Upper lobe of right lung (tissue), 1 donor: ENCODE measurements around the gene ABCC11. TPM values are rescaled to one million over a fixed set of nuclear protein-coding genes. Genes with fewer than 3 reads are reported as not detected.

Experiments
- ATAC-seq: fragments of 200-7000 bp; cut with Tn5 transposase; one replicate; pipeline ENCODE4 v1.9.1; 2020; ENCODE audit warnings: mild to moderate bottlenecking, moderate library complexity
- DNase-seq: peaks from one replicate; pipeline ENCODE4 v3.0.0-alpha.2; 2020
- H3K27ac ChIP-seq: fragments of 200-600 bp; one replicate; pipeline ENCODE4 v1.8.0; 2022
- H3K27me3 ChIP-seq: fragments of 200-600 bp; one replicate; pipeline ENCODE4 v1.8.0; 2022; ENCODE audit warnings: mild to moderate bottlenecking
- H3K36me3 ChIP-seq: fragments of 200-600 bp; one replicate; pipeline ENCODE4 v1.8.0; 2022
- H3K4me1 ChIP-seq: fragments of 200-600 bp; one replicate; pipeline ENCODE4 v1.8.0; 2022
- H3K4me3 ChIP-seq: fragments of 200-600 bp; one replicate; pipeline ENCODE4 v1.8.0; 2022; ENCODE audit warnings: mild to moderate bottlenecking
- H3K9me3 ChIP-seq: fragments of 200-600 bp; one replicate; pipeline ENCODE4 v1.8.0; 2022
- CTCF ChIP-seq: fragments of 200-600 bp; IDR thresholded peaks from one replicate; pipeline ENCODE4 v1.8.0; 2022; ENCODE audit warnings: antibody characterized with exemption
- intact Hi-C: fragments of 100-400 bp; cut with DNase I; formaldehyde crosslinking; loops from one replicate; pipeline ENCODE4 v1.11.0; 2022
- total RNA-seq: library from RNA; stranded (reverse); fragmentation: NEBNext Ultra II Directional; extraction: Animal tissue kit (Norgen Biotek cat#: 25700); gene quantifications from one replicate; pipeline ENCODE4 v1.2.1, GENCODE V29; 2021
- donor health status: DM: no; HTN: yes; CAD: no; lungs with severe emphysema.

ABCC11 gene
- total RNA-seq, 1 donor from 2014 or later = not detected

- no peak for TF ChIP-seq CTCF
- H3K4me3 ChIP-seq = no peak overlapping the region
- H3K27me3 ChIP-seq = no peaks in the 10 kb centered on the region
- intact Hi-C loops = no loop called here
- H3K4me1 ChIP-seq = no peaks in the 10 kb centered on the region
- ATAC-seq (peak; percentile 81), DNase-seq (peak; percentile 77)
- H3K9me3 ChIP-seq = no peaks in the 10 kb centered on the region
- H3K27ac ChIP-seq = no peak overlapping the region
- H3K36me3 ChIP-seq = no peaks in the 10 kb centered on the region
These were observed 113.7 kb downstream of the ABCC11 start for GRCh38 chr16:48133455-48134211.

GRCh38 chr16:48132696-48133095 lies 114.6 kb downstream of the ABCC11 start:
- TF ChIP-seq CTCF = no peak
- H3K27ac ChIP-seq = no peak overlapping the region
- H3K27me3 ChIP-seq = no peaks in the 10 kb centered on the region
- no peaks in the 10 kb centered on the region for H3K36me3 ChIP-seq
- ATAC-seq (no peak), DNase-seq (no peak)
- H3K4me3 ChIP-seq = no peak overlapping the region
- H3K9me3 ChIP-seq = no peaks in the 10 kb centered on the region
- H3K4me1 ChIP-seq = no peaks in the 10 kb centered on the region
- intact Hi-C loops = no loop called here

- ATAC-seq = no peak
- Histone ChIP-seq H3K4me3 (no peak overlapping the region), H3K4me1 (peaks cover 3% of the 10 kb centered on the region), H3K9me3 (no peaks in the 10 kb centered on the region), H3K36me3 (no peaks in the 10 kb centered on the region), H3K27me3 (no peaks in the 10 kb centered on the region), H3K27ac (no peak overlapping the region)
- intact Hi-C loops = no loop called here
- no peak for TF ChIP-seq CTCF
- DNase-seq = no peak
These were observed 116.0 kb downstream of the ABCC11 start for GRCh38 chr16:48131201-48131935.

- intact Hi-C loops = no loop called here
- TF ChIP-seq CTCF = no peak
- H3K4me3 ChIP-seq = no peak overlapping the region
- ATAC-seq (no peak), DNase-seq (no peak)
- no peaks in the 10 kb centered on the region for H3K9me3 ChIP-seq
- H3K4me1 ChIP-seq = peaks cover 5% of the 10 kb centered on the region
- no peak overlapping the region for H3K27ac ChIP-seq
- no peaks in the 10 kb centered on the region for H3K27me3 ChIP-seq
- no peaks in the 10 kb centered on the region for H3K36me3 ChIP-seq
These were observed 117.4 kb downstream of the ABCC11 start for GRCh38 chr16:48129926-48130325.

GRCh38 chr16:48128769-48129168 lies 118.6 kb downstream of the ABCC11 start:
- ATAC-seq = no peak
- DNase-seq = no peak
- Histone ChIP-seq H3K9me3 (no peaks in the 10 kb centered on the region), H3K36me3 (no peaks in the 10 kb centered on the region), H3K27ac (no peak overlapping the region), H3K4me3 (no peak overlapping the region), H3K4me1 (peaks cover 5% of the 10 kb centered on the region), H3K27me3 (no peaks in the 10 kb centered on the region)
- no peak for TF ChIP-seq CTCF
- intact Hi-C loops = no loop called here
